Posterior cingulate gyrus (tissue), 11 donors: ENCODE data around the gene CCDC73.
A peak's percentile ranks its signal among the peaks of the same experiment; 100 is the strongest.
"Not testable (repeated sequence)": the region's sequence is repeated elsewhere in the genome, so short reads cannot be mapped to it uniquely, and the experiment has no call there.

Experiments
- DNase-seq, 10 donors: peaks; one replicate each; pipeline versions ENCODE4 v3.0.0 to v3.0.0-alpha.2; 2020 to 2021; ENCODE audit warnings: mixed read lengths in 3 of 10
- intact Hi-C: fragments of 100-400 bp; cut with DNase I; formaldehyde crosslinking; loops from one replicate; pipeline ENCODE4 v1.15.1; 2023

The CCDC73 gene

GRCh38 chr11:32794439-32794838, at the start of gene CCDC73:
TSS of gene CCDC73 (minus strand) at chr11:32794662. CDS start at chr11:32760243, 34,419 bp downstream.
- intact Hi-C loops, result loop anchor here (5.0 kb wide), 1 partner anchor 472 kb away; no protein-coding TSS in a partner anchor
- peak in 1 of 10 donors; percentile 66 for DNase-seq

GRCh38 chr11:32843544-32843943, 49.1 kb upstream of the CCDC73 start:
- no peak for DNase-seq
- intact Hi-C loops, result no loop called here

- intact Hi-C loops, result no loop called here
- no peak for DNase-seq
These were observed 46.1 kb upstream of the CCDC73 start for GRCh38 chr11:32840587-32840986.

GRCh38 chr11:32839308-32839707, 44.8 kb upstream of the CCDC73 start:
- no peak for DNase-seq
- intact Hi-C loops, result no loop called here

- no peak for DNase-seq
- intact Hi-C loops, result no loop called here
These were observed 44.2 kb upstream of the CCDC73 start for GRCh38 chr11:32838505-32839274.

GRCh38 chr11:32836946-32837345, 42.5 kb upstream of the CCDC73 start:
- intact Hi-C loops, result no loop called here

GRCh38 chr11:32833921-32834320, 39.5 kb upstream of the CCDC73 start:
- intact Hi-C loops, result no loop called here
- DNase-seq, result no peak

More at GRCh38 chr11:32836946-32837345, 42.5 kb upstream of the CCDC73 start:
- no peak for DNase-seq

GRCh38 chr11:32831221-32831620, 36.8 kb upstream of the CCDC73 start:
- intact Hi-C loops, result no loop called here
- DNase-seq, result no peak

- intact Hi-C loops, result no loop called here
- DNase-seq, result no peak
These were observed 36.3 kb upstream of the CCDC73 start for GRCh38 chr11:32830796-32831195.

- intact Hi-C loops, result no loop called here
- DNase-seq, result no peak
These were observed 35.9 kb upstream of the CCDC73 start for GRCh38 chr11:32830413-32830738.

- DNase-seq, result peak in 7 of 10 donors; percentile 12 to 91 (median 42)
- intact Hi-C loops, result no loop called here
These were observed 35.4 kb upstream of the CCDC73 start, which contains the start of gene PRRG4 for GRCh38 chr11:32829680-32830412. TSS of gene PRRG4 (plus strand) at chr11:32829927. CDS start at chr11:32830530, 603 bp downstream.

- intact Hi-C loops, result no loop called here
- DNase-seq, result no peak
These were observed 34.8 kb upstream of the CCDC73 start for GRCh38 chr11:32829157-32829679.

GRCh38 chr11:32827276-32827675, 32.8 kb upstream of the CCDC73 start:
- intact Hi-C loops, result no loop called here
- no peak for DNase-seq

GRCh38 chr11:32826113-32826512, 31.7 kb upstream of the CCDC73 start:
- no peak for DNase-seq
- intact Hi-C loops, result no loop called here

GRCh38 chr11:32823617-32824016, 29.2 kb upstream of the CCDC73 start:
- DNase-seq, intact Hi-C loops: not testable (repeated sequence)

- DNase-seq, result no peak
- intact Hi-C loops, result no loop called here
These were observed 27.6 kb upstream of the CCDC73 start for GRCh38 chr11:32821917-32822560.

- intact Hi-C loops, result no loop called here
- DNase-seq, result no peak
These were observed 27.1 kb upstream of the CCDC73 start for GRCh38 chr11:32821517-32821916.

- no peak for DNase-seq
- intact Hi-C loops, result no loop called here
These were observed 26.0 kb upstream of the CCDC73 start for GRCh38 chr11:32820497-32820896.

- DNase-seq, result no peak
- intact Hi-C loops, result no loop called here
These were observed 24.7 kb upstream of the CCDC73 start for GRCh38 chr11:32819187-32819586.

- intact Hi-C loops, result no loop called here
- no peak for DNase-seq
These were observed 23.4 kb upstream of the CCDC73 start for GRCh38 chr11:32817852-32818183.

- intact Hi-C loops, result no loop called here
- DNase-seq, result no peak
These were observed 22.9 kb upstream of the CCDC73 start for GRCh38 chr11:32817181-32817851.
